ENCODE data around the gene NBPF3.
"Not testable (repeated sequence)": the region's sequence is repeated elsewhere in the genome, so short reads cannot be mapped to it uniquely, and the experiment has no call there.

Gene NBPF3

DNA sequence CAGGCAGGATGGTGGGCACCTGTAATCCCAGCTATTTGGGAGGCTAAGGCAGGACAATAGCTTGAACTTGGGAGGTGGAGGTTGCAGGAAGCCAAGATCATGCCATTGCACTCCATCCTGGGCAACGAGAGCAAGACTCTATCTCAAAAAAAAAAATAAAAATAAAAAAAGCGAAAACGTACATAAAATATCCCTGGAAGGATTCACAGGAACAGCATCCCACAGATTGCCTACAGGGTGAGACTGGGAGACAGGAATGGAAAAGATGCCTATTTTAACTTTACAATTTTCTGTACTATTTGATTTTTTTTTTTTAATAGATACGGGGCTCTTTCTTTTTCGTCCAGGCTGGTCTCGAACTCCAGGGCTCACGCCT, 604 bp upstream of the NBPF3 start:
- DNase-seq = no peak

DNA sequence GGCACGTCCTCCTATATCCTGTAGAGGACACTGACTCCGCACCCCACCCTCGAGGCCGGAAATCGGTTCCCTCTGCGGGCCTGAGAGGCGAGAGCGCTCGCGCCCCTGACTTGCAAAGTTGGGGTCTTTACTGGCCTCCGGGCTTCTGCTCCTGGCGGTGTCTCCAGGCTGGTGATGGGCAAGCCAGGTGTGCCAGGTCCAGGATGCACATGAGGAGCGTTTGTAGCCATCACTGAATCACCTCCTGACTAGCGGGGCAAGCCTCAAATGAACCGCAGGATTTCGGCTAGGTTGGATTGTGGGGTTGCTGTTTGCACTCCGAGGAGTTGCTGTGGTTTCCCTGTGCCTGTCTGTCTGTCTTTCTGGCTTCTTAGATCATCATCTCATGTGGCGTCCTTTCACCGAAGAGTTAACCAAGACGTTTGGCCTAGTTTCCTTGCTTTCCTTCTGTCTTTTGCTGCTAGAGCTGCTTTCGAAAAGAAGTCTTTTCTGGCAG, 741 bp downstream of the NBPF3 start:
- DNase-seq = not testable (repeated sequence)

DNA sequence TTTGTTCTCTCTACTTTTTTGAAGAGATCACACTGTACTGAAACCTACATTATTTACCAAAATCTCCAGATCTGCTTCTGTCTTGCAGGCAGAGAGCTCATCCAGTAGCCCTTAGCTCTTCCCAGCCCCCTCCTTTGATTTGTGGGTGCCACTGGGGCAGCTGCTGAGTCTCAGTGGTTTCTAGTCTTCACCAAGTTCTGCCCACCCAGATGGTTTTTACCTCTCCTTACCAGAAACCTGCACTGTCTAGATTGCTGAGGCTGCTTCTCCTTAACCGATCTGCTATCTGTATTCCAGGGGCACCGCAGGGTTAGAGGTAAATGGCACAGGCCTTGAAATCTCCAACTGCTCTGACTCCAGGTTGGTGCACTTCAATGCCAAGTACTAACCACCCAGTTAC, 6.7 kb downstream of the NBPF3 start:
- not testable (repeated sequence) for DNase-seq

DNA sequence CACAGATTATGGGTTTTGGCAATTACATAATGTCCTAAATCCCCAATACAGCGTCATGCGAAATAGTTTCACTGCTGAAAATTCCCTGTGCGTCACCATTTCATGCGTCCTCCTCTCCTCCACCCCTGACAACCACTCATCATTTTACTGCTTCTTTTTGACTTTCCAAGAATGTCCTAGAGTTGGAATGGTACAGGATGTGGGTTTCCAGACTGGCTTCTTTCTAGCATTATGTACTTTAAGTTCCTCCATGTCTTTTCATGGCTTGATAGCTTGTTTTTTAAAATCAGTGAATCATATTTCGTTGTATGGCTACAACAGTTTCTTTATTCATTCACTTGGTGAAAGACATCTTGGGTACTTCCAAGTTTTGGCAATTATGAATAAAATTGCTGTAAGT, 7.4 kb downstream of the NBPF3 start:
- DNase-seq = no peak

DNA sequence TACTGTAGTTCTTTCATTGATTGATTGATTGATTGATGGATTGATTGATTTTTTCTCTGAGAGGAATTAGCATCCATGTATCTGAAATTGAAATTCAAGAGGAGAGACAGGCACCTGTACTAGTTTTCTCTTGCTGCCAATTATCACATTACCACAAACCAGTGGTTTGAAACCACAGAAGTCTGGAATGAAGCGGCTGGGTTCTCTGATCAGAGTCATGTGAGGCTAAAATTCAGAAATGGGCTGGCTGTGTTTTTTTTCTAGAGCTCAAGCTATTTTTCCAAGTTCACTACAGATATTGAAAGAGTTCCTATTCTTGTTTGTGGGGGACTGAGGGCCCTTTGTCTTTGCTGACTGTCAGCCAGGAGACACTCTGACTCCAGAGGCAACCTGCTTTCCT, 10.0 kb downstream of the NBPF3 start:
- DNase-seq = no peak

DNA sequence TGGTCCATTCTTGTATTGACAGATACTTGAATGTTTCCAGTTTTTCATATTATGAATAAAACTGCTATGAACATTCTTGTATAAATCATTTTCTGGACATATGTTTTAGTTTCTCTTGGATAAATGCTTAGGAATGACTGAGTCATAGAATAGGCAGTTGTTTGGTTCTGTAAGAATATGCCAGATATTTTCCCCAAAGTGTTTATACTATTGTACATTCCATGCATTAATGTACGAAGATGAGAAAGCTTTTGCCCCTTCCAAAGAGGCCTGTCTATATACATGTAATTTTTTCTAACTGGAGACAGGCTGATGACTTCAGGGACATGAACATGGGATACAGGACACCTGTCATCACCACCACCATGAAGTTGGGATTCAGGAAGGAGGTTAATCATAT, 11.3 kb downstream of the NBPF3 start:
- DNase-seq = no peak

DNA sequence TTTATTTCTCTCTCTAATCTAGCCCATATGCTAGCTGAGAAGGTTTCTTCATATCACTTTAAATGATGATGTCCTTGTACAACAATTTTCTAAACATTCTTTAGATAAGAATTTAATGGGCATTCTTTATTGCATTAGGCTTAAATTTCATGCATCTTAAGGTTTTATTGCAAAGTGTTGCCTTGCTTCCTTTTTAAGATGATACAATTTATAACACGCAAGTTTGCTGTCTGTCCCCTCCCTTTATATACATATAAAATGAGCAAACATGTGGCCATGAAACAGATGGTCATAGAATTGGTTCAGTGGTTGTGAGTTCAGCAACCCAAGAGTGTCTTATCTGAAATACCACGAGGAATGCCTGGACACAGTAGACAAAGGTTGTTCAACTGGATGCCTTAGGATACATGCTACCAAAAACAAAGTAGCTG, 12.1 kb downstream of the NBPF3 start:
- DNase-seq = no peak

DNA sequence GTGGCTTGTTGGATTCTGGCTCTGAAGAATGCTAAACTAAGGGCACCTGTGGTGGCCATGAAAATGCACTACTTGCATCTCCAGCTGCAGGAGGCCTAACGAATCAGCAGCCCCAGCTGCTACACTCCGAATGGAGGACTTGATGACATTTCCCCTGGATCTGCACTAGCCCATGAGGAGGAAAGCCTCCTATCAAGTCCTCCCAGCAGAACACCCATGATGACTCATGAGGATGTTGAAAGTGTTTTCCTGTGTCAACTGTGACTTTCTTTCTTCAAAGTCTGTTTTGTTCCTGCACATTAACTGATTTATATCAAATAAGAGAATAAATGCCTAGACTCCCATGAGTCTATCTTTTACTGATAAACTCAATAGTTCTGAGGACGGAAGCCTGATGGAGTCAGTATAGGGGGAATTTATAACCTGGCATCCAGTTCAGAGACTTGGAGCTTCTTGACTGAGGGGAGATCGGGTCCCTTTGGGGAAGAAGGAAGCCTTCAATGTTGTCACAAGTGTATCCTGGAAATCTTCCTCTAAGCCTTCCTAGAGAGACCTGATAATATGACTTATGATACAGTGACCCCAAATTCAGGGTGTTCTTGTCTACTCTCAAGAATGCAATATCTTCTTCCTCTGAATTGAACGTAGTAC, 14.2 kb downstream of the NBPF3 start:
- not testable (repeated sequence) for DNase-seq

DNA sequence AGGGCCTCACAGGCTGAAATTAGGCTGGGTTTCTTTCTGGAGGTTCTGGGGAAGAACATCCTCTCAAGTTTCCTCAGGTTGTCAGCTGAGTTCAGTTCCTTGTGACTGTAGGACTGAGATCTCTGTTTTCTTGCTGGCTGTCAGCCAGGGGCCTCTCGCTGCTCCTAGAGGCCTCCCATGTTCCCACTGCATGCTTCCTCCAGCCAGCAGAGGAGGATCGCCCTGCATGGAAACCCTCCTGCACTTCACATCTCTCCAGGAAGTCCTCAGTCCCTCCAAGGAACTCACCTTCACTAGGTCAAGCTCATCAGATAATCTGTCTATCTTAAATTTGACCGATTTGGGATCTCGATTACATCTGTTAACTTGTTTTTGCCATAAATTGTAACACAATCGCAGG, 15.0 kb downstream of the NBPF3 start:
- not testable (repeated sequence) for DNase-seq

DNA sequence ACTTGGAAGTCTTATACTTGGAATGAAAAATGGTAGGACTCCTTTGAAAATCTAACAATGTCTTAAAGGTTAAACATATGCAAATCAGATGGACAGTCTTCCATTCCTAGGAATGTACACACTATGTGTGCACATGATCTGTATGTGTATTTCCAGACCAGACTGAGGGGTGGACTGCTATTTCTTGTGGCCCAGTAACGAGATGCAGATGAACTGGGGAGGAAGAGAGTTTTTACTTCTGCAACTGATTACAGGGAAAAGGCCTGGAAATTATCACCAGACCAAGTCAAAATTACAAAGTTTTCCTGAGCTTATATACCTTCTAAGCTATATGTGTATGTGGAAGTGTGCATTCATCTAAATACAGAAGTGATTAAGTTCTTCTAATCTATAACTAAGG, 17.7 kb downstream of the NBPF3 start:
- no peak for DNase-seq

DNA sequence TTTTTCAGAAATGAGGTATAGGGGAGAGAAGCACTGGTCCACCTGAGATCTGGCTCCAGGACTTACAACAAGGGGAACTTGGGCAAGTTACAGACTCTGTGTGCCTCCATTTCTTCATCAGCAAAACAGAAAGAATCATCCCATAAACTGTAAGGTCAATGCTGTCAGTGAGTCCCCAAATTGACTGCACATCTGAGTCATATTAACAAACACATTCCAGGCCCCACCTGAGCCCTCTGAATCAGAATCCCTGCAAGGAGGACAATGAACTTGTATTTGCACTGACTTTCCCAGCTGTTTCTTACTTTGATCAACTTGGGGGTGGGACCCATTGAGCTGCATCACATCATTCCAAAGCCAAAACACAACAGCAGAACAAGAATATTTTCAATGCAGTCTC, 25.2 kb downstream of the NBPF3 start:
- DNase-seq = not testable (repeated sequence)

DNA sequence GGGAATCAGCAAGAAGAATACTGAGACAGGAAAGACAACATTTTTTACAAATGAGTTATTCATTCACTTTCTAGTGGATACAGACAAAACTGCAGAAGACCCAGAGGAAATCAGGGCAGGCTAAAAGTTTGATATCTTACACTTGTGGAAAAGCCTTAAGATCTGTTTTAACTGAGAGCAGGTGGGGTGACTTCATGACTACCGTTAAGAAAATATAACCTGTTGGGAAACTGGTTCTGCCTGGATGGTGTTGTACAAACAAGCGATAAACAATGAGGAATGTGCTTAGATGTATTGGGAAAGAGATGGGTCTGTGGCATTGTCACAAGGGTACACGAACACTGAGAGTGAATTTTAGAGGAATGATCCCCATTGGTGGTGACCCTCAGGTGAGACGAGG, 28.0 kb downstream of the NBPF3 start:
- not testable (repeated sequence) for DNase-seq

DNA sequence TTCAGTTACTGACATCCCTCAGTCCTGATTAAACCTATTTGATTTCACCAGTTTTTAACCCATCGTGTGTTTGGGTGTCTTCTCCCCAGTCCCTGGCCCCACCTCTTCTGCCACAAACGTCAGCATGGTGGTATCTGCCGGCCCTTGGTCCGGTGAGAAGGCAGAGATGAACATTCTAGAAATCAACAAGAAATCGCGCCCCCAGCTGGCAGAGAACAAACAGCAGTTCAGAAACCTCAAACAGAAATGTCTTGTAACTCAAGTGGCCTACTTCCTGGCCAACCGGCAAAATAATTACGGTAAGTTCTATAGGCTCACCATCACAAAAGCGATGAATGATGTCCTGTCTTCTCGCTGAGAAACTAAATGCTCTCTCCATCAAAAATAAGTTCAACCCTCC, 28.7 kb downstream of the NBPF3 start:
- DNase-seq = no peak

DNA sequence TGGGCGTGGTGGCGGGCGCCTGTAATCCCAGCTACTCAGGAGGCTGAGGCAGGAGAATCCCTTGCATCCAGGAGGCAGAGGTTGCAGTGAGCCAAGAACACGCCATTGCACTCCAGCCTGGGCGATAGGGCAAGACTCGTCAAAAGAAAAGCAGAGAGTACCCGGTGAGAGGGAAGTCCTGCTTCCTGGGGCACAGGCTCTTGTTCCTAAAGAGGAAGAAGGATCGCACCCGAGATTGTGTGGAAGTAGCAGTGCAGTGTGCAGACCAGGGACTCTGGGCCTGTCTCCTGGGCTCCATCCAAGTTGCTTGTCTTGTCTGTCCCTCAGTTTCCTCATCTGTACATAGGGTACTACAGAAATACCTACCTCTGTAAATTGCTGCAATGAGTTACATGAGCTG, 29.6 kb downstream of the NBPF3 start:
- no peak for DNase-seq

DNA sequence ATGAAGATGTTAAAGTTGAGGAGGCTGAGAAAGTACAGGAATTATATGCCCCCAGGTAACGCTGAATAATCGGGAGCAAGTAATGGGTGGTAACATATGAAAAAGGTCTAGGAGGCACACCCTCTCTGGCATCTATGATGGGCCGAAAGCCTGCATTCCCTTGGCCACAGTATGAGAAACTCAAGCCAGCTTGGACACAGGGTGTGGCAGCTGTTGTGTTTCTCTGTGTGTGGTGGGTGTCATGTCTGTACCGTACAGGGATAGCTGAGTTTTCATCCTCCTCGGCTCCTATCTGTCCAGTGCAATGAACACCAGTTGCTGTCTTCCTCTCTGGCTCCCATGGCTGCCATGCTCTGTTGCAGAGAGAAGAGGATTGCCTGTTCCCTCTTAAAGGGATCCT, 32.9 kb downstream of the NBPF3 start:
- DNase-seq = no peak

DNA sequence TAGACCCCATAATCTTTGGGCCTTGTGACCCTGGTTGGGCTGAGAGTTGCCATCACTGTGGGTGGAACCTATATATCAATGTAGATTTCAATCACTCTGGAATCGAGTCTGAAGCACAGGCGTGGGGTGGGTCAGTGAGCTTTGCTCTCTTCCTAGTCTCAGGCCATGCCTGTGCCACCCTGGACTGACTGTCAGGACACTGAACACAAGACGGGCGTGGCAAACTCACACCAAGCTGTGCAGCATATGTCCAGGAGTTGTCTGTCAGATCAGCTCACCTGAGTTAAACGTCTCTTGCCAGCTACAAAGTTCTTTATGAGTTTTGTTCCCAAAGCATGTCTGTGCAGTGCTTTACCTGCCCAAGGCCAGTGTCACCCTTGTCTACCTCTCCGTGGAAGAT, 38.4 kb downstream of the NBPF3 start:
- no peak for DNase-seq

DNA sequence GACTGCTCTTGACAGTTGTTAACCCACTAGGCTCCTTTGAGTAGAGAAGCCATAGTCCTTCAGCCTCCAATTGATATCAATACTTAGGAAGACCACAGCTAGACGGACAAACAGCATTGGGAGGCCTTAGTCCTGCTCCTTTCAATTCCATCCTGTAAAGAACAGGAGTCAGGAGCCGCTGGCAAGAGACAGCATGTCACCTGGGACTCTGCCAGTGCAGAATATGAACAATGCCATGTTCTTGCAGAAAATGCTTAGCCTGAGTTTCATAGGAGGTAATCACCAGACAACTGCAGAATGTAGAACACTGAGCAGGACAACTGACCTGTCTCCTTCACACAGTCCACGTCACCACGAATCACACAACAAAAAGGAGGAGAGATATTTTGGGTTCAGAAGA, 43.9 kb downstream of the NBPF3 start:
- not testable (repeated sequence) for DNase-seq

DNA sequence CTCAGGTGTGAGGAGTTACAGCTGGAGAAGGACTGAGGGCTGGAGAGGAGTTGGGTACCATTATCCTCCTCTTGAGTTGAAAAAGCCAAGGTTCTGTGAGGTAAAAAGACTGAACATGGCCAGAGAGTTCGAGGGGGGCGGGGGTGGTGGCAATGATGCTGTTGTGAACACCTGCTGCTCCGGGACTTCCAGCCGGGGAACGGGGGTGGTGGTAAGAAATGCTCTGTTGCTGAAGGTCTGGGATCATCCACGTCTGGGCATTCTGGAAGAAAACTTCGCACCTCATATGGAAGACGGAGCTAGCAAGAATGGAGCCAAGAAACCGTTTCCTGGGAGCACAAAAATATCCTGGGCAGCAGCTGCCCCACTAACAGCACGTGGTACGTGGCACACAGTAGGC, 49.2 kb downstream of the NBPF3 start:
- no peak for DNase-seq

DNA sequence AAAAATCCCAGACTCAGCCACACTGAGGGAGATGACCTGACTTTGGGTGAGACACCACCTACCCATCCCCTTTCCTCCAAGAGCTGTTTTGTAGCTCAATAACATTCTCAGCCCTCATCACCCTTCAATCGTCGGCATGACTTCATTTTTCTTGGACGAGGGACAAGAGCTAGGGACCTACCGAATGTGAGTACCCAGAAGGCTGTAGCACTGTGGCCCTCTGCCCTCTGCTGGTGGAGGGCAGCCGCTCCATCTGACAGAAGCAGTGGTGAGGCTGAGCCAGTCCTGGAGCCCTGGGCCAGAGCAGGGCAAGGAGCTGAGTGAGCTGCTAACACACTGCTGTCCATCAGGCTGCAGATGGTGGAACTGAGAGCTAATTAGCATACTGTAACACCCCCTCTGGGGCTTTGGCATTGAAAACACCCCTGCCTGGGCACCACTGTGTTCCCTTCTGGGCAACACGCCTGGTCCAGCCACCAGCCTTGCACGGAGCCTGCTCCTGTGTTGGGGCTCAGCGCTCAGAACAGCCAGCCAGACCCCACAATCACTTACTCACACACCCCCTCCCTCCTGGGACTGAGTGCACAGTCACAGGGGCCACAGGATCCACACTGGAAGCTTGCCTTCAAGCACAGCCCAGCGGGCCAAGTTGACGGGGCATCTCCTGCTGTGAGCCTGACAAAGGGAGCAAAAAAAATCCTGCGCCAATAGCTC, 51.0 kb downstream of the NBPF3 start:
- no peak for DNase-seq

DNA sequence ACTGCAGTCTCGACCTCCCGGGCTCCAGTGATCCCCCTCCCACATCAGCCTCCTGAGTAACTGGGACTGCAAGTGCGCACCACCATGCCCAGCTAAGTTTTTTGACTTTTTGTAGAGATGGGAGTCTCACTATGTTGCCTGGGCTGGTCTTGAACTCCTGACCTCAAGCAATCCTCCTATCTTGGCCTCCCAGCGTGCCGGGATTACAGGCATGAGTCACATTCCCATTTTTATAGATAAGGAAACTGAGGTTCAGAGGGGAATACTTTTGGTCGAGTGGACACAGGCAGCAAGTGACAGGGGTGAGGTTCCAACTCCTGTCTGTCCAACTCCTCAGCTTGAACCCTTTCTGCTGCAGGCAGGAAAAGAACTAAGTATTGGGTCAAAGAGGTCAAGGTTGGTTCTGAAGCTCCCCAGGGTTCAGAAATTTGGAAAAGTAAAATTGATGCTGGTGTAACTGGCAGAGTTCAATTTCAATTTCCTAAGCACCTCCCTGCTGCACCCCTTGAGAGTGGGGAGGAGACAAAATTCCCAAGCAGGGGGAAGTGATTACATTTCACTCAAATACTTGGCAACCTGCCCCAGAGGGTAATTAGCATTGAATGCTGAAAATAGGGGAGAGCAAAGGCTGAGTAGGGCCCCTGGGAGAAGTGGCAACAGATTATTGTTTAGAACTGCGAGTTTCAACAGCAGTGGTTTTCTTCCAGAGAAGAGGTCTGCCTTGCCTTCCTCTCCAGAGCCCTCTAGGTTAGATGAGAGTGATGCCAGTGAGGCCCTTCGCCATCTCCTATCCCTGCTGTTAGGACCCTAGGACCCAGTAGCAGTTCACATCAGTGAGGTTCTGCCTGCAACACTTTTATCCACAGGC, 51.8 kb downstream of the NBPF3 start:
- DNase-seq = no peak

DNA sequence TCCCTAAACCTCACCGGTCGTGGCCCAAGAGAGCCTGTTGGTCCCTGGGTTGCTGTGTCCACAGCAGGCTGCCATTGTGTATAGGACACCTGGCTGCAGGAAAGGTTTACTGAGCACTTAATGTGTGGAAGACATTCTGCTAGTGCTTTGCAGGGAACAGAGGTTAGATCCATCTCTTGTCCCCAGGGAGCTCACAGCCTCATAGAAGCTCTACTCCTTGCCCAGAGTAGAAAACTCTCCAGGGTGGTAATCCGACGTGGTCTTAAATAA, 52.4 kb downstream of the NBPF3 start:
- no peak for DNase-seq

DNA sequence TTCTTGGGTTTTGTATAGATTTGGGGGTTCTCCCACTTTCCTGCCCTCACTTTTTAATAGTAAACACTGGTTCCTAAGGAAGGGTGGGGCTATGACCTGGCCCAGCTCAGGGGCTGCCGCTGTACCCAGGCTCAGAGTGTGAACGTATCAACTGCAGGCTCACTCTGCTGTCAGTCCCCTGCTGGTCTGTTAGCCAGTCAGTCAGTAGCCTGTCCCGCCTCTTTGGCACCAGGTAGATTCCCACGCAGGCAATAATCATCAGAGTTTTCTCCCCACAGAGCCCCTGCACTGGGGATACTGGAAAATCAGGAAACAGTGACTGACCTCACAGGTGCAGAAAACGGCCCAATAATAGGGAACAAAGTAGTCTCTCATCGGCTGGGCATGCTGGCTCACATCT, 54.3 kb downstream of the NBPF3 start:
- no peak for DNase-seq

DNA sequence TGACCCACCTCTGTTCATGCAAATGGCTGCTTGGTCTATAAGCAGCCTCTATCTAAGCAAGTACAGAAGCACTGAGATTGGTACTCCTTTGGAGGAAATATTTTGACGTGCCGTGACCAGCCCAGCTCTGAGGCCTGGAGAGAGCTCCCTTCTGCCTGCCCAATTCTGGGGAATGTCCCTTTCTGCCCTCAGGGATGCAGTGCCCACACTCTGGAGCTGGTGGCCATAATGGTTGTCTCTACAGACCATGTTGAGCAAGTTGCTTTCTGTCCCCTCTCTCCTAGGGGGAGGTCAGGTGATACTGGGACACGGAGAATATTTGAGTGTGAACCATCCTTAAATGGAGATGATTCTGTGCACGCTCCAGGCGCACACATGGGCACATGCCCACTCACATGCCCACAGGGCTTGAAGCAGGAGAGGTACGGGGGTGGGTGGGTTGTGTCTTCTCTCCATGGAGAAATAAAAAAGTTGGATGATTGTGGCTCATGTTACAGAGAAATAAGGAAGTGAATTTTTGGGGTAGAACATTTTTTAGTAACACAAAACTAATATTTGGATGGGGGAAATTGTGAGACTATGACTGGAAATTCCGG, 55.4 kb downstream of the NBPF3 start:
- no peak for DNase-seq

DNA sequence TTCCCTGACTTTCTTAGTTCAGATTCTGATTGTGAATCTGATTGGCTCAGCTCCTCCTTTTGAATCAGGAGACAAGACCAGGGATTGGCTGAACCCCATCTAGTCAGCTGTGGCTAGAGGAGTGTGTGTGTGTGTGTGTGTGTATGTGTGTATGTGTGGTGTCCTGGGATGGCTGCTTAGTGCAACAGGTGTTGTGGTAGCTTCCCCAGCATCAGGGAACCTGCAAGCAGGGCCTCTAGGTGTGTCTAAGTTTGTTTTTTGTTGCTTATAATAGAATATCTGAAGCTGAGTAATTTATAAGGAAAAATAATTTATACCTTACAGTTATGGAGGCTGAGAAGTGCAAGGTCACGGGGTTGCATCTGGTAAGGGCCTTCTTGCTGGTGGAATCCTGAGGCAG, 56.1 kb downstream of the NBPF3 start:
- no peak for DNase-seq

Data from T-helper 9 cell (primary cell).